Measurements from ENCODE around the gene C6orf62. TPM values are rescaled to one million over a fixed set of nuclear protein-coding genes. Genes with fewer than 3 reads are reported as not detected.

Gene C6orf62
- total RNA-seq: 48.0 and 48.7 TPM in 2 replicates

DNA sequence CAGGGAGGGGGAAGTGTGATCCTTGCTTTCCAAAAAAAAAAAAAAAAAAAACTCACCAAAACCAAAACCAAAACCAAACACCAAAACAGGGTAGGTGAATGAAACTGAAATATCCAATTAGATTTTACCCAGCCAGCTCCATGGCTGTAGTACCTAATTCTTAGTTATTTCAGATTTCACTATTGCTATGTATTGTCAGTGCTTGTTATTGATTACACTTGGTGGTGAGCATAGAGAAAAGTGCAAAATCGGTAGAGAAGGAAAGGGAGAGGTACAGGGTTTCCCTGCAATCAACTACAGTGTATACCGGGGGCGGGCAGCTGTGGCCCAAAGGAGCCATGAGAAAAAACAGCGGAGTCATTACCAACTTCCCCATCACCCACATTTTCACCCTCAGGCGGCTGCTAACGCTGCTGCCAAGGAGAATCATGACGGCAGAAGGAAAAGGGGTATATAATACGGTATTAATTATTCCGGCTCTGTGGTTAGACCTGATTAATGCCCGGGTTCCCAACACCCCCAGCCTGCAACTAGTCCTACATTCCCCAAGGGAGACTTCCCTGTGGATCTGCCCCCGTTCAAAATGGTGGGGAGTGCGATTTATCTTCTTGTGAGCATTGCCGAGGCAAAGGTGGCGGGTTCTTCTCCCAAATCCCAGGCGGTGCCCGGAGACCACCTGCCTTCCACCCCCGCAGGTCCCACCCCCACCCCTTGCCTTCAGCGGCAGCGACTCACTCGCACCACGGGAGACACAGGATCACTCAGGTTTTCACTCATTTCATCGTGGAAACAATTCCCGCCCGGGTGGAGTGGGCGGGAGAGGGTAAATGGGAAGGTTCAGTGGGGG, at the start of gene C6orf62:
C6orf62 (minus strand) TSS at position 30 of the 847 bp plus-strand sequence. CDS start 486 bp downstream, outside the sequence.

DNA sequence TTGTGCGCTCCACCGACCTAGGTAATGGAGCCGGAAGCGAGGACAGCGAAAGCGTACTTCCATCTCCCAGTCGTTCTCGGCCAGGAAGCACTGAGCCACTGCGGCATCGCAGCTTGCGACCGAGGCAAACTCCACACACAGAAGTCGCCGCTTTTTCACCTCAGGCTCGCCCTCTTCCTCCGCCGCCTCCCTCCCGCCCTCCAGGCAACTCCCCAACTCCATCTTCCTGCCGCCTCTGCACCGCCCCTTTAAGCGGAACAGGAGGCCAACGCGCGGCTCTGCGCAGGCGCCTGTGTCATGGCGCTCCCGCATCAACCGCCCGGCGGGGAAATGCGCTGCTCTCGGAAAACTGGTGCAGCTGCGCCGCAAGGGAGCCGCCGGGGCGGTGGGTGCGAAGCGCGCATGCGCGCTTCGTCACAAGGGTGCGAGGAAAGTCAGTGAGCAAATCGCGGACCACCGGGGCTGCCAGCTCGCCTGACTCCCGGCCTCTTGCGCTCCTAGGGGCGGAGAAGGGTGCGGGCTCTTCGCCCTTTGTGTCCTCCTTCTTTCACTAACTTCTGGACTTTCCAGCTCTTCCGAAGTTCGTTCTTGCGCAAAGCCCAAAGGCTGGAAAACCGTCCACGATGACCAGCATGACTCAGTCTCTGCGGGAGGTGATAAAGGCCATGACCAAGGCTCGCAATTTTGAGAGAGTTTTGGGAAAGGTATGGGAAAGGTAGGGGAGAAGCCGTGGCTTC, 52.1 kb downstream of the C6orf62 start, which contains the start of the genes ACOT13 and TDP2:
ACOT13 (plus strand) TSS at position 437 of the 737 bp plus-strand sequence; CDS start at position 624, 187 bp downstream.
TDP2 (minus strand) TSS at position 259 of the 737 bp plus-strand sequence; CDS start at position 222, 37 bp downstream.

Other genes with a start within 250 kb of the C6orf62 start
- gene GPLD1, start 229.6 kb downstream of the C6orf62 start, total RNA-seq: 0.28 and 0.74 TPM in 2 replicates
- 1.6 and 2.0 TPM in 2 replicates for gene ALDH5A1, start 224.2 kb downstream of the C6orf62 start, total RNA-seq
- gene KIAA0319, start 73.0 kb downstream of the C6orf62 start, total RNA-seq: 0.19 TPM in 1 of 2 replicates, not detected in the other
- 20.0 and 20.6 TPM in 2 replicates for gene TDP2, start 52.3 kb downstream of the C6orf62 start, total RNA-seq
- 17.1 and 28.6 TPM in 2 replicates for gene ACOT13, start 52.1 kb downstream of the C6orf62 start, total RNA-seq
- gene GMNN, start 55.8 kb upstream of the C6orf62 start, total RNA-seq: 44.0 and 48.1 TPM in 2 replicates
- not detected in 2 replicates for gene ARMH2, start 79.8 kb upstream of the C6orf62 start, total RNA-seq
- 0.21 TPM in 1 of 2 replicates, not detected in the other for gene RIPOR2, start 216.8 kb upstream of the C6orf62 start, total RNA-seq